ENCODE data around the gene PLCB1.

The PLCB1 gene

DNA sequence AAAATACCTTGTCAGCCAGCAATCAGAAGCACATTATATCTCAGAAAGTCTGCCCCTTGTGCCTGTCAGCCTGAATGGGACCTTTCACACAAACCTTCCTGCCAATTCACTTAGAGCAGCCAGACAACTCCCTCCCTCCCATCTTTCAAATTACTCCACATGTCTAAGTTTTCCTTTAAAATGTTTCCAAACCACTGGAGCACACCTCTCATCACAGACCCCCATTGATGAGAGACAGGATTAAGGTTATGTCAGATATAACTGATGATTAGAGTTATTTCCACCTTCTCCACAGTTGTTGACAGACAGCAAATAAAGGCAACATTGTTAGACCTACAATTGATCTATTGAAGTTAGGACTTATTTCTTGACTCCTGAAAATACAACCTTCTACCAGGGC, 408.4 kb downstream of the PLCB1 start:
- peaks cover 0 to 9% of the 10 kb centered on the region in 2 experiments for H3K4me1 ChIP-seq (ENCODE audit: control insufficient read depth in 1 of 2, insufficient read depth in 1 of 2, low read depth in 1 of 2, low read length in 1 of 2)
- no peak for TF ChIP-seq CTCF (IDR thresholded peaks at IDR 0.05)
- no peak overlapping the region for H3K4me3 ChIP-seq (ENCODE audit: low read depth in 1 of 2, low read length in 1 of 2)
- no peaks in the 10 kb centered on the region for H3K27me3 ChIP-seq
- no peaks in the 10 kb centered on the region for H3K36me3 ChIP-seq
- no peak overlapping the region for H3K27ac ChIP-seq
- no peaks in the 10 kb centered on the region for H3K9me3 ChIP-seq

DNA sequence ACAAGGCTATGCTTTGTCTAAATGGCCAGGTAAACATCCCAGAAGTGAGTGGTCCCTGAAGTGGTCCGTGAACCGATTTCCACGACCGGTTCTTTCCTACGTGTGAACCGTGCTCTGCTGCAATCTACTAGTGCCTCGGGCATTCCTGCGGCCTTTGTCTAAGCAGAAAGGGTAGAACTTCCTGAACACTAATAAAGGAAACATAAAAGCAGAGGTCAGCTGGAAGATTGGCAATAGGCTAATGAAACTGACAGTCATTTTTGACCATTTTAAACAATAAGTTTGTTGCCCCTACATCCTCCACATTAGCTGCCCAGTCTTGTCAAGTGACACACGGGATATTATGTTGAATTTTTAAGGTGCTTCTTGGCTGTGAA, 410.0 kb downstream of the PLCB1 start:
- no peak for TF ChIP-seq CTCF (IDR thresholded peaks at IDR 0.05)
- H3K4me3 ChIP-seq (ENCODE audit: low read depth in 1 of 2, low read length in 1 of 2) = no peak overlapping the region
- no peaks in the 10 kb centered on the region for H3K9me3 ChIP-seq
- no peaks in the 10 kb centered on the region for H3K27me3 ChIP-seq
- no peaks in the 10 kb centered on the region for H3K36me3 ChIP-seq
- peaks cover 4 to 15% of the 10 kb centered on the region in 2 experiments for H3K4me1 ChIP-seq (ENCODE audit: control insufficient read depth in 1 of 2, insufficient read depth in 1 of 2, low read depth in 1 of 2, low read length in 1 of 2)
- H3K27ac ChIP-seq = peak overlapping the region; percentile 9

GRCh38 chr20:8545212-8545611, 413.1 kb downstream of the PLCB1 start:
- peaks cover 29 to 43% of the 10 kb centered on the region in 2 experiments for H3K4me1 ChIP-seq (ENCODE audit: control insufficient read depth in 1 of 2, insufficient read depth in 1 of 2, low read depth in 1 of 2, low read length in 1 of 2)
- no peak overlapping the region for H3K27ac ChIP-seq
- H3K9me3 ChIP-seq = no peaks in the 10 kb centered on the region
- no peak overlapping the region for H3K4me3 ChIP-seq (ENCODE audit: low read depth in 1 of 2, low read length in 1 of 2)
- H3K27me3 ChIP-seq = no peaks in the 10 kb centered on the region
- TF ChIP-seq CTCF (IDR thresholded peaks at IDR 0.05) = no peak
- no peaks in the 10 kb centered on the region for H3K36me3 ChIP-seq

DNA sequence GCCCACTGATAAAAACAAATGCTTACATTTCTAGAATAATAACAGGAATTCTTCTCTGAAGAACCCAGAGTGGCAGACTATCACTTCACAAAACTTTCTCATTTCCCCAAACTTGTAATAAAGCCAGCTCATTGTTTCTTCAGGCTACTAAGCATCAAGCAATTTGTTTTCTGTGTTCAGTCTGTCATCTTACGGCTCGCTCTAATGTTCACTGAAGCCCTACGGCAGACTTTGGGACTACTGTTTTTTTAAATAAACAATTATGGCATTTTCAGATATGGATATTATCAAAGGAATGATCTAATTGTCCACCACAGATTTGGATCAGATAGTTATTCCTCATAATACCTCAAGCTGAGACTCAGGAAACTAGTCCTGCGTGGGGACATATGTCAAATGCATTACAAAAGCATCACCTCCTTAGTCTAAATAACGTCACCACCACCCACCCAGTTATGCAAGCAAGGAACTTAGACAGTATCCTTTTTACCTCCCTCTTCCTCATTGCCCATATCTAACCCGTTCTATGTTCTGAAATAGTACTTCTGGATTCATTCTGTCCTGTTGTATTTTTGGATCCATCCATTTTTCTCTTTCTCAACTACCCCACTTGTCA, 415.1 kb downstream of the PLCB1 start:
- Histone ChIP-seq H3K27ac (peak overlapping the region; percentile 77), H3K27me3 (no peaks in the 10 kb centered on the region), H3K9me3 (no peaks in the 10 kb centered on the region), H3K4me3 (ENCODE audit: low read depth in 1 of 2, low read length in 1 of 2) (no peak overlapping the region), H3K36me3 (no peaks in the 10 kb centered on the region), H3K4me1 (ENCODE audit: control insufficient read depth in 1 of 2, insufficient read depth in 1 of 2, low read depth in 1 of 2, low read length in 1 of 2) (peaks cover 29 to 37% of the 10 kb centered on the region in 2 experiments)
- TF ChIP-seq CTCF (IDR thresholded peaks at IDR 0.05) = no peak

GRCh38 chr20:8547968-8548588, 416.0 kb downstream of the PLCB1 start:
- no peak for TF ChIP-seq CTCF (IDR thresholded peaks at IDR 0.05)
- Histone ChIP-seq H3K36me3 (no peaks in the 10 kb centered on the region), H3K4me1 (ENCODE audit: control insufficient read depth in 1 of 2, insufficient read depth in 1 of 2, low read depth in 1 of 2, low read length in 1 of 2) (peaks cover 29 to 34% of the 10 kb centered on the region in 2 experiments), H3K9me3 (no peaks in the 10 kb centered on the region), H3K27ac (peak overlapping the region; percentile 87), H3K27me3 (no peaks in the 10 kb centered on the region), H3K4me3 (ENCODE audit: low read depth in 1 of 2, low read length in 1 of 2) (no peak overlapping the region)

Data from neutrophil (primary cell).